Panc1 (cell line): ENCODE measurements around the gene ITGBL1.

Experiments used
- CTCF ChIP-seq: fragments of 450-650 bp; IDR thresholded peaks from 2 replicates; pipeline ENCODE4 v1.5.1; 2017; ENCODE audit warnings: mild to moderate bottlenecking
- SIN3A ChIP-seq: IDR thresholded peaks from 2 replicates; pipeline ENCODE4 v1.6.1; 2012; ENCODE audit warnings: low read depth, mild to moderate bottlenecking, low read length, moderate library complexity, borderline replicate concordance; ENCODE audit not compliant: insufficient read depth

GRCh38 chr13:101450749-101451130 lies 1.7 kb upstream of the ITGBL1 start:
- TF ChIP-seq CTCF (no peak), SIN3A (no peak)
